Stimulated activated naive B cell treated with anti-CD40 and anti-IgM and Interleukin-4, amounts not matched to agents 10 μg/mL and 1 μg/mL and 100 μg/mL, for 72 hours (primary cell): ENCODE data around the gene GPC6.

ENCODE experiments used
- ATAC-seq, 2 donors: fragments of 150-1000 bp; cut with Tn5 transposase; replicated peaks; 2 replicates each; pipeline ENCODE4 v1.10.0; 2021; ENCODE audit warnings: moderate library complexity in 1 of 2
- DNase-seq: peaks from one replicate; pipeline ENCODE4 v3.0.0; 2021
- H3K27ac Mint-ChIP-seq: one replicate; pipeline ENCODE4 v1.8.0; 2022; ENCODE audit warnings: mild to moderate bottlenecking, mixed read lengths
- H3K27me3 Mint-ChIP-seq, 2 donors: one replicate each; pipeline ENCODE4 v1.8.0; 2022; ENCODE audit warnings: mixed read lengths in 2 of 2
- H3K36me3 Mint-ChIP-seq, 2 donors: one replicate each; pipeline ENCODE4 v1.8.0; 2022; ENCODE audit warnings: mixed read lengths in 2 of 2, mild to moderate bottlenecking in 1 of 2
- H3K4me1 Mint-ChIP-seq, 2 donors: one replicate each; pipeline ENCODE4 v1.8.0; 2022; ENCODE audit warnings: mixed read lengths in 2 of 2, mild to moderate bottlenecking in 1 of 2
- H3K4me3 Mint-ChIP-seq, 2 donors: one replicate each; pipeline ENCODE4 v1.8.0; 2022; ENCODE audit warnings: mild to moderate bottlenecking in 2 of 2, mixed read lengths in 2 of 2, moderate library complexity in 1 of 2
- H3K9me3 Mint-ChIP-seq, 2 donors: one replicate each; pipeline ENCODE4 v1.8.0; 2022; ENCODE audit warnings: mixed read lengths in 2 of 2, mild to moderate bottlenecking in 1 of 2

GPC6 gene

DNA sequence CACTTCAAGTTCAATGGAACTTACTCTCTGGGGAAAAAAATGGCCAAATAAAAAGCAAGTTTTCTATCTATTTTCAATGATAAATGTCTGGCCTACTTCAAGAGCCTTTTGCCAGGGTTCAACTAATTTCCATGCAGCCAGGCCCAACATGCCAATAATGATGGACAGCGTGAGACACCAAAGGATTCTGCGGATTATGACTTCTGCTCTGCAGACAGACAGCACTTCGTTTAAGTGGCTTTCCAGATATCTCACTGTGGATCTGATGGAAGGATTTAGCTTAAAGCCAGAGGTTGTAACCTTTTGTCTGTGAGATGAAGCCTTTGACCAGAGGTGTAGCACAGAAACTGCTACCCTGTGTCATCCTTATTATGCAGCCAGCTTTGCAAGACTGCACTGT lies 638.6 kb downstream of the GPC6 start:
- Mint-ChIP-seq H3K9me3 (no peaks in the 10 kb centered on the region), H3K27ac (no peak overlapping the region), H3K4me1 (no peaks in the 10 kb centered on the region)

DNA sequence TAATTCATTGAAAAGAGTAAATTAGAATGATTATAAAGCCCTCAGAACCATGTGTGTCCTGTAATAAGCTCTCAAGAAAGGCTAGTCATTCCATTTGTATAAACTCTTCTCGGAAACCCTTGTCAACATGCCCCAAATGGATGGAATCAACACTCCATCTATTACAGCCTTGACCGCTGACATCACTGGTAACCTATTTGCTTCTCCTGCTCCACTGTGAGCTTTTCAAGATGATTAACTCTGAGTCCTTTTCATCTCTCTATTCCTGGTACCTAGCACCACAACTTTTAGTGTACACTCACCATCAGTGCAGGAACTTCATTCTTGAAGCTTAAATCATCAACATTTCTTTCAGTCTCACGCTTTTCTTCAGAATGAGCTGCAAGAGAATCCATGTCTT lies 640.9 kb downstream of the GPC6 start:
- no peak for ATAC-seq
- Mint-ChIP-seq H3K4me3 (no peak overlapping the region), H3K36me3 (no peaks in the 10 kb centered on the region), H3K4me1 (no peaks in the 10 kb centered on the region), H3K27ac (no peak overlapping the region), H3K27me3 (no peaks in the 10 kb centered on the region), H3K9me3 (no peaks in the 10 kb centered on the region)
- no peak for DNase-seq

More for the DNA sequence above, 638.6 kb downstream of the GPC6 start:
- Mint-ChIP-seq H3K4me3 (no peak overlapping the region), H3K36me3 (no peaks in the 10 kb centered on the region), H3K27me3 (no peaks in the 10 kb centered on the region)
- no peak for ATAC-seq
- no peak for DNase-seq

DNA sequence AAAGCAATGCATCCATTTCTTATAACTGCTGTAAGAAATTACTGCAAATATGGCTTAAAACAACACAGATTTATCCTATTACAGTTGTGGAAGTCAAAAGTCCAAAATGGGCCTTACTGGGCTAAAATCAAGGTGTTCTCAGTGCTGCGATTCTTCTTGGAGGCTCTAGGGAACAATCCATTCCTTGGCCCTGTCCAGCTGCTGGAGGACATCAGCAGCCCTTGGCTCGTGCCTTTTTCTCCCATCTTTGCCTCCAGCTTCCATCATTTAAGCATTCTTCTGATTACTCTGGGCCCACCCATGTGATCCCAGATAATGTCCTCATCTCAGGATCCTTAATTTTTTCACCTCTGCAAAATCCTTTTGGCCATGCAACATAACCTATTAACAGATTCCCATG lies 645.8 kb downstream of the GPC6 start:
- H3K4me3 Mint-ChIP-seq, result no peak overlapping the region

DNA sequence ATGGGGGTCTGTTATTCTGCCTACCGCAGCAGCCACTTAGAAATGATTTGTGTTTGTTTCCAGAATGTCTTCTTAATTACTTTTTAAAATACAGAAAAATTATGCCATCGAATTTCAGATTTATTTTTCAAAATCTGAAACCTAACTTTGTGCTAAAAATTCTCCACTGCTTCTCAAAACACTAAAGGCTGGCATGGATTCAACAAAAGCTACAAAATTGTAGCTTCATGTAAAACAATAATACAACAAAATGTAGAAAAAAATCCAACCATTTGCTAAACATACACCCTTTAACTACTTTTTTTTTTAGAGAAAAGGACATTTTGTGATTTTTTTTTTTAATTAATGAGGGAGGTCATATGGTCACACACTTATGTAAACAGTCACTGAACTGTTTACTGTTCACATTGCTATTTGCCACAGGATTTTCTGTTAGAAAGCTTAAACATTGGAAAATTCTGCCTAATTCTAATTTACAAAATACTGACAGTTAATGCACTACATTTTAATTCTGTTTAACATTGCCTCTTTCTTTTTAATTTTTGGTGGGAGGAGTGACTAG lies 646.3 kb downstream of the GPC6 start:
- H3K36me3 Mint-ChIP-seq, result no peaks in the 10 kb centered on the region
- no peak for DNase-seq
- no peaks in the 10 kb centered on the region for H3K4me1 Mint-ChIP-seq
- H3K27ac Mint-ChIP-seq, result no peak overlapping the region
- no peak for ATAC-seq
- peaks cover 0 to 5% of the 10 kb centered on the region in 2 donors for H3K9me3 Mint-ChIP-seq
- H3K4me3 Mint-ChIP-seq, result no peak overlapping the region
- no peaks in the 10 kb centered on the region for H3K27me3 Mint-ChIP-seq

More for the DNA sequence above, 645.8 kb downstream of the GPC6 start:
- Mint-ChIP-seq H3K27ac (no peak overlapping the region), H3K9me3 (peaks cover 0 to 2% of the 10 kb centered on the region in 2 donors), H3K27me3 (no peaks in the 10 kb centered on the region), H3K36me3 (no peaks in the 10 kb centered on the region), H3K4me1 (no peaks in the 10 kb centered on the region)
- no peak for DNase-seq
- ATAC-seq, result no peak

DNA sequence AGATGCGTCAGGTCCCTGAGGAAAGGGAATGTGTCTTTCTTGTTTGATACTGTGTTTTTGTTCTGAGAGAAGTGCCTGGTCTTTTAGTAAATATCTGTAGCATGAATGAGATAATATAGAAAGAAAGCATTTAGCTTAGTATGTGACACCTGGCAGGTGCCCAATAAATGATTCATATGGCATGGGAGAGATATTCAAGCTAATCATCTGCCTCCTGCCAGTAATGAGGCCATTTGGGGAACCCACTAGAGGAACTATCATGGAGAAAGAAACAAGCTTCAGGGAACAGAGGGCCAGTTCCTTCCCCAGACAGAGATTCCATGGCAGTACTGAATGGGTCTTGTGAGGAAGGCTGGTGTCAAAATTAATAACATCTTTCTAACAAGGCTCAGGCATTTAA lies 648.9 kb downstream of the GPC6 start:
- Mint-ChIP-seq H3K36me3 (no peaks in the 10 kb centered on the region), H3K27ac (no peak overlapping the region), H3K4me3 (no peak overlapping the region), H3K4me1 (no peaks in the 10 kb centered on the region), H3K27me3 (no peaks in the 10 kb centered on the region), H3K9me3 (peaks cover 4 to 8% of the 10 kb centered on the region in 2 donors)
- ATAC-seq, result no peak
- DNase-seq, result no peak

DNA sequence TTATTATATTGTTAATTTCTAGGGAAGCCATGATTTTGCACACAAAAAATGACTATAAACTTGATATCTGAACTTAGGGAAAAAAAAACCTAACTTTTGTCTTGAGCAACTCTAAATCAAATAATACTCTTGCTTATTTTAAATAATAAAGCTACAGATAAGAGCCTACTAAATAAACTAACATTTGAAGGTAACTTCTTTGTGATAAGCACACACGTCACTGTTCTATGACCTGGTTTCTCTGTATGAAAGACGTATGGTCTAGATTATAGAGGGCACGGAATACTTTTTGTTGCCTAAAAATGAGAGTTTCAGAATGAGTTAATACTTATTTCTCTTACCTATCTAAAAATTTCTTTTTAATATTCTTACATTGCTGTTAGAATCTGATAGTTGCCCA lies 649.6 kb downstream of the GPC6 start:
- Mint-ChIP-seq H3K4me3 (no peak overlapping the region), H3K4me1 (no peaks in the 10 kb centered on the region), H3K27ac (no peak overlapping the region), H3K27me3 (no peaks in the 10 kb centered on the region), H3K9me3 (peaks cover 4 to 8% of the 10 kb centered on the region in 2 donors), H3K36me3 (no peaks in the 10 kb centered on the region)
- no peak for DNase-seq
- no peak for ATAC-seq

DNA sequence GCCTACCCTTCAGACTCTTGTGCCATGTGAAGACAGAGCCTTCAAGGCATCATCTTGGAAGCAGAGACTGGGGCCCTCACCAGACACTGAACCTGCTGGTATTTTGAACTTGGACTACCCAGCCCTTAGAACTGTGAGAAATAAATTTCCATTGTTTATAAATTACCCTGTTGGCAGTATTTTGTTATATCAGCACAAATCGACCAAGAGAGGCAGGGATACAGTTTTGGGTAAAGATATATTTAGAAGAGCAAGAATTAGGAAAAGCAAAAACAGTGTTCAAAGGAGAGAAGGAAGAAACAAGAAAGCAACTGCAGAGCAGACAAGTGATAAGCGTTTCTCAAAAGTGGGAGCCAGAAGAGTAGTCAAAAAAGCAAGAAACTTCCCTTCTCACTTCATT lies 652.1 kb downstream of the GPC6 start:
- Mint-ChIP-seq H3K4me3 (no peak overlapping the region), H3K4me1 (no peaks in the 10 kb centered on the region), H3K27me3 (no peaks in the 10 kb centered on the region), H3K36me3 (no peaks in the 10 kb centered on the region), H3K9me3 (peaks cover 4 to 8% of the 10 kb centered on the region in 2 donors), H3K27ac (no peak overlapping the region)
- no peak for ATAC-seq
- DNase-seq, result no peak

DNA sequence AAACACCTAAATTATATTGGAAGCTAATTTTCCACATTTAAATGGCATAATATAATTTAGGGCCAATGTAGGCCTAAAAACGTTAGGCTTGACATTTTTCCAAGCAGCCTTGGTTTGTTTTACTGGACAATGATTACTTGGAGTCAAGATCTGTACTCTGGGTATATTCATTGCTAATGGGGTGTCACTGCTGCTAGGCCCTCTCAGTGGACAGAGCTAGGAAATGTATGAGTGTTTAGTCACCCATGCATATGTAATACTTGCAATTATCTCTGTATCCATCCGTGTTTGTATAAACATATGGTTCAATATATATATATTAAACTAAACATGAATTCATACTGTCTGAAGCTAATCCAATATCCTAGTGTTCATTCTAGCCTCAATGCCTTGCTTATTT lies 654.8 kb downstream of the GPC6 start:
- Mint-ChIP-seq H3K27me3 (no peaks in the 10 kb centered on the region), H3K4me3 (no peak overlapping the region), H3K4me1 (no peaks in the 10 kb centered on the region), H3K27ac (no peak overlapping the region), H3K9me3 (peaks cover 4 to 6% of the 10 kb centered on the region in 2 donors), H3K36me3 (no peaks in the 10 kb centered on the region)
- ATAC-seq (no peak), DNase-seq (no peak)

DNA sequence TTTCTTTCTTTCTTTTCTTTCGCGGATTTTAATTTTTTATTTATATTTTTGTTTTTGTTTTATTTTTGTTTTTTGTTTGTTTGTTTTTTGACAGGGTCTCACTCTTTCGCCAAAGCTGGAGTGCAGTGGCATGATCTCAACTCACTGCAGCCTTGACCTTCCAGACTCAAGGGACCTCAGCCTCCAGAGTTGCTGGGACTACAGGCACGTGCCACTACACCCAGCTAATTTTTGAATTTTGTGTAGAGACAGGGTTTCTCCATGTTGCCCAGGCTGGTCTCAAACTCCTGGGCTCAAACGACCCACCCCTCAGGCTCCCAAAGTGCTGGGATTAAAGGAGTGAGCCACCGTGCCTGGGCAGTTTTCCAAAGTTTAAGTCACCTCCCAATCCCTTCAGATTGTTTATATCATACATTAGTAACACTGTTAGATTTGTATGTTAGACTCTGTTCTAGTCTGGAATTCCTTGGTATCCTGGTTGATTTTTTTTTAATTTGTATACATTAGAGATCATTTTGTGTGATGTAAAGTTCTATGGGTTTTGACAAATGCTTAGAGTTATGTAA lies 655.6 kb downstream of the GPC6 start:
- Mint-ChIP-seq H3K27me3 (no peaks in the 10 kb centered on the region), H3K9me3 (peaks cover 4 to 6% of the 10 kb centered on the region in 2 donors), H3K36me3 (no peaks in the 10 kb centered on the region), H3K27ac (no peak overlapping the region), H3K4me3 (no peak overlapping the region), H3K4me1 (no peaks in the 10 kb centered on the region)
- no peak for ATAC-seq
- DNase-seq, result no peak

DNA sequence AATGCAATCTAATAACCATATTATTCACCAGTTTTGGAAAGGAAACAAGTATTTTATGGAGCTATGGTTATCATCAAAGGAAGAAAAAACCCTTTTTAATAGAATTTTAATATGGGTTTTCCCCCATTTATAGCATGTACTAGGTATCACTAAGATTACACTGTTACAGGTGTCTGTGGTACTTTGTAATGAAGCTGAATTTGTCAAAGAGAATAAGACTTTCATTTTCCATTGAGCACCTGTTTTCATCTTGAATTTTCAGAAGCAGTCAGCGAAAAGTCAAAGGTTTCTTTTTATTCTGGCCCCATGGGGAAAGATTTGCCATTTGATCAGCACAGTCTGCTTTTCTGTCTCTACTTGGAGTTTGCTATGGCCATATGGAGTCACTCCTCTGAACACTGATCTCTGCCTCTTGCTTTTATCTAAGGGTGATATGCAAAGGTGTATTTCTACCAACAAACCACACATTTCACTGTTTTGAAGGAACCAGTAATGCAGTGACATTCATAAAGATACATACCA lies 662.9 kb downstream of the GPC6 start:
- Mint-ChIP-seq H3K9me3 (no peaks in the 10 kb centered on the region), H3K36me3 (no peaks in the 10 kb centered on the region)

DNA sequence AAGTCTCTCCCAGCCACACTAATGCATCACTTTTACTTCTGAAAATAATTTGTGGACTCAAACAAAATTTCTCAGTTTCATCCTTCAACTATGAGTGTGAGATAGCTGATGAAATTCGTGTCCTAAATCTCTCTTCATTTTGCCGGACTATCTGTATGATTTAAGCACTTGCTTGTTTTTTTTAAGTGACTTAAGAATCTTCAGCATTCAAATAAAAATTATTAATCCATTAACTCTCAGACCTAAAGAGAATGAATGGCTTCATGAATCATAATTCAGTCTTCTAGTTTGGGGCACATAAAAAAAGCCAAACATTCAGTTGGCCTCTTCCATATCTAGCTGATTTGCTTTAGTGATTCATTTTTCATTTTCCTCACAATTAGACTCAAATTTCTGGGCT lies 673.4 kb downstream of the GPC6 start:
- Mint-ChIP-seq H3K4me3 (no peak overlapping the region), H3K9me3 (no peaks in the 10 kb centered on the region), H3K27me3 (no peaks in the 10 kb centered on the region), H3K36me3 (no peaks in the 10 kb centered on the region), H3K27ac (no peak overlapping the region), H3K4me1 (no peaks in the 10 kb centered on the region)
- no peak for ATAC-seq
- DNase-seq, result no peak

More for the DNA sequence above, 662.9 kb downstream of the GPC6 start:
- Mint-ChIP-seq H3K4me1 (no peaks in the 10 kb centered on the region), H3K4me3 (no peak overlapping the region), H3K27ac (no peak overlapping the region), H3K27me3 (no peaks in the 10 kb centered on the region)
- DNase-seq (no peak), ATAC-seq (no peak)

DNA sequence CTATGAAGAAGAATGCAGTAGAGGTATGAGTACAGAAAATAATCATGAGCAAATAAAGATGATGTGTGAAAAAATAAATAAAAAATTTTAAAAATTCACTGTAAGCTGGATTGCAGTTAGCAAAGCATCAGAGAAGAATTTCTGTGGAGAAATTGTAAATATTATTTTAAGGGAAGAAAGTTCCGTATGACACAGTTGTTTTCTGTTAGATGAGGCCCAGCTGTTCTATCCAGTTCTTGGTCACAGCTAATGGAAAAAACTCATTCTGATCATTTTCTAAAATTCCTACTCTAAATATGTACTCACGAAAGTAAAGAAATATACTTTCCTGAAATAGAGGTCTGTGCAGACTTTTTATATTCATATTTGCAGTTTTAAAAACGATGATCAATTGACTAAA lies 674.1 kb downstream of the GPC6 start:
- H3K36me3 Mint-ChIP-seq, result no peaks in the 10 kb centered on the region
- no peaks in the 10 kb centered on the region for H3K4me1 Mint-ChIP-seq
- DNase-seq, result no peak
- ATAC-seq, result no peak
- H3K27me3 Mint-ChIP-seq, result no peaks in the 10 kb centered on the region
- H3K27ac Mint-ChIP-seq, result no peak overlapping the region
- H3K4me3 Mint-ChIP-seq, result no peak overlapping the region
- H3K9me3 Mint-ChIP-seq, result no peaks in the 10 kb centered on the region

DNA sequence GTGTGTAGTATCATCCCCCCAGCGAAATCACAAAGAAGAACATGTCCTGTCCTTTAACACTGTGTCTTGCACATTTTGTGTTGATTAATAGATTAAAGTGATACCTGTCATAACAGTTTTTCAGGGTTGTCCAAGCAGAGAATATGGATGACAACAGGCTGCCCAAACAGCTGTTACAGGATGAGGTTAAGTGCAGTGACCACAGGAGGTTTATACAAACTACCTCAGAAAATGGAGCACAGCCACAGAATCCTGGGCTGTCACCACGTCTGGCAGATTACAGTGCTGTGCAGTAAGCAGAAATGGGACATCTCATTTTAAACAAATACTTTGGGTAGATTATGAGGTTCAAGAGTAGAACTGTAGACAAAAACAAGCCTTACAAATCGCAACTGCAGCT lies 677.3 kb downstream of the GPC6 start:
- ATAC-seq (no peak), DNase-seq (no peak)
- Mint-ChIP-seq H3K27ac (no peak overlapping the region), H3K36me3 (no peaks in the 10 kb centered on the region), H3K4me3 (no peak overlapping the region), H3K27me3 (no peaks in the 10 kb centered on the region), H3K9me3 (no peaks in the 10 kb centered on the region), H3K4me1 (no peaks in the 10 kb centered on the region)

DNA sequence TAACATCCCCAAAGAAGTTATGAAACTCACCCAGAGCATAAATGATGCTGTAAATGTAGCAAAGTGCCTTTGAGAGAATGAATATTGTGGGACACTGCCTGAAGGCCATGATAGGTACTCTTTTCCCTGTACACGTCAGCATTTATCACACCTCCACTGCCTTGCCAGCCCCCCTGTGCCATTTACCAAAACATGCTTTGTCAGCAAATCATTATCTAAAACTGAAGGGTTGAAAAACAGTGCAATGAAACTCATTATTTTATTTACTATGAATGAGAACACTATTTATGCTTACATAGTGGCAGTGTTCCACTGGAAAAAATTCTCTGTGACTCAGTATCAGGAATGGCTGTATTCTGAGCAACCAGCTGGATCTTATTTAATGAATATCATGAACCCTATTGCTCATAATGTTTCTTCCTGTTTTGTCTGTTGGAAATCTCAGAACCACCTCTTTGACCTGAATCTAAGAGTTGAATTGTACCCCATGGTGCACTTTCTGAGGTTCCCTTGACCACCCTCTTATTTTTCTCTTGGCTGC lies 688.7 kb downstream of the GPC6 start:
- no peak for DNase-seq
- Mint-ChIP-seq H3K27me3 (no peaks in the 10 kb centered on the region), H3K27ac (no peak overlapping the region), H3K4me1 (no peaks in the 10 kb centered on the region), H3K4me3 (no peak overlapping the region), H3K36me3 (no peaks in the 10 kb centered on the region), H3K9me3 (peaks cover 3 to 4% of the 10 kb centered on the region in 2 donors)
- no peak for ATAC-seq

DNA sequence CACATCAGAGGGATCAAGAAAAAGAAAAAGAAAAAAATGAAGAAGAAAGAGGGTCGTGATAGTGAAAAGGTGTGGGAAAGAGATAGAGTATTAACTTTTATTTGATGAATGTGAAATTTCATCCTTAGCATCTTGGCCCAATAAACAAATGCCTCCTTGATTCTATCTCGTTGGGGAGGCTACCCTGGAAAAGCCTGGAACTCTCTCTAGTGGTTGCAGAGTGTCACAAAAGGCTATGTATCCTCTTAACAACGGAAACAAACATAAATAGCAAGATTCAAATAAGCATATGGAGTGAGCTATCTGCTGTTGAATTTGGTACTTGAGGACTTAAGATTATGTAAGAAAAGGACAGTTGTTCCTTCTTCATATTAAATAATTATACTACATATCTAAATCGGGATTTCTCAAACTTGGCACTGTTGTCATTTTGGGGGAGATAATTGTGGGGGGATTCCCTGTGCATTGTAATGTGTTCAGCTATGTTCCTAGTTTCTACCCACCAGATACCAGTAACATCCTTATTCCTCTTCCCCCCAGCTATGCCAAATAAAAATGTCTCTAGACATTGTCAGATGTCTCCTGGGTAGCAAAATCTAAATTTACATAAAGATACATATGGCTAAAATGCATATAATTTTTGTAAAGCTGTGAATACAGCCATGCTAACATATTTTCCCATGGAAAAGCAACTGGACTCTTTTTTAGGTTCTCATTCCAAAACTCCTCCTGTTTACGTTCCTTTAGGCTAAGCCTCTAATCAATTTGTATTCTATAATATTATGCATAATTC lies 695.7 kb downstream of the GPC6 start:
- H3K4me1 Mint-ChIP-seq, result no peaks in the 10 kb centered on the region
- no peaks in the 10 kb centered on the region for H3K27me3 Mint-ChIP-seq
- DNase-seq (no peak), ATAC-seq (no peak)
- H3K36me3 Mint-ChIP-seq, result no peaks in the 10 kb centered on the region
- H3K9me3 Mint-ChIP-seq, result peaks cover 3 to 7% of the 10 kb centered on the region in 2 donors
- no peak overlapping the region for H3K27ac Mint-ChIP-seq
- no peak overlapping the region for H3K4me3 Mint-ChIP-seq
